DOHH2 (cell line): Measurements from ENCODE around the gene TMEM165.

Experiments
- H3F3A ChIP-seq: fragments of 200-600 bp; sonication (generic), shearing (Covaris generic); 2 replicates; pipeline ENCODE4 v1.6.0; 2016; ENCODE audit warnings: antibody characterized with exemption, mild to moderate bottlenecking; ENCODE audit not compliant: control insufficient read depth, insufficient read depth
- H3K27ac ChIP-seq: fragments of 200-600 bp; sonication (generic); 2 replicates; pipeline ENCODE4 v1.5.1; 2014; ENCODE audit warnings: low read depth, mild to moderate bottlenecking, low read length, moderate library complexity
- H3K27me3 ChIP-seq: fragments of 200-600 bp; sonication (generic); 2 replicates; pipeline ENCODE4 v1.6.1; 2014; ENCODE audit warnings: mild to moderate bottlenecking, low read length, mixed read lengths; ENCODE audit not compliant: control insufficient read depth
- H3K36me3 ChIP-seq: fragments of 200-600 bp; sonication (generic); 2 replicates; pipeline ENCODE4 v1.6.1; 2014; ENCODE audit warnings: mild to moderate bottlenecking, low read length, moderate library complexity, mixed read lengths; ENCODE audit not compliant: control insufficient read depth
- H3K4me1 ChIP-seq: fragments of 200-600 bp; sonication (generic); 2 replicates; pipeline ENCODE4 v1.6.1; 2014; ENCODE audit warnings: mild to moderate bottlenecking, low read length, mixed read lengths; ENCODE audit not compliant: control insufficient read depth
- H3K4me2 ChIP-seq: fragments of 200-600 bp; sonication (generic); 2 replicates; pipeline ENCODE4 v1.6.0; 2014; ENCODE audit warnings: mild to moderate bottlenecking, low read length, moderate library complexity
- H3K4me3 ChIP-seq: fragments of 200-600 bp; sonication (generic); 2 replicates; pipeline ENCODE4 v1.5.1; 2014; ENCODE audit warnings: mild to moderate bottlenecking, low read length, mixed read lengths
- H3K79me2 ChIP-seq: fragments of 200-600 bp; sonication (generic); 2 replicates; pipeline ENCODE4 v1.6.1; 2014; ENCODE audit warnings: mild to moderate bottlenecking, low read length, mixed read lengths; ENCODE audit not compliant: control insufficient read depth
- H3K9me2 ChIP-seq: fragments of 200-600 bp; sonication (generic); replicated peaks from 2 replicates; pipeline ENCODE4 v1.6.1; 2014; ENCODE audit warnings: mild to moderate bottlenecking, low read length, mixed read lengths; ENCODE audit not compliant: control insufficient read depth
- H3K9me3 ChIP-seq: fragments of 200-600 bp; sonication (generic); 2 replicates; pipeline ENCODE4 v1.6.1; 2014; ENCODE audit warnings: antibody characterized with exemption, low read length, mixed read lengths; ENCODE audit not compliant: control insufficient read depth, insufficient read depth
- H4K20me1 ChIP-seq: fragments of 200-600 bp; sonication (generic); 2 replicates; pipeline ENCODE4 v1.6.0; 2014; ENCODE audit warnings: low read depth, mild to moderate bottlenecking, antibody characterized with exemption, low read length, moderate library complexity; ENCODE audit not compliant: control insufficient read depth, insufficient read depth
- EZH2phosphoT487 ChIP-seq: fragments of 200-600 bp; sonication (generic); IDR thresholded peaks from 2 replicates; pipeline ENCODE4 v1.6.1; 2017; ENCODE audit warnings: borderline replicate concordance, mild to moderate bottlenecking, antibody characterized with exemption, low read length, moderate library complexity, mixed read lengths
- TF ChIP-seq, protein P1 (sequence below): fragments of 200-600 bp; sonication (generic); IDR thresholded peaks from one replicate; pipeline ENCODE4 v1.5.1; 2014; ENCODE audit warnings: antibody characterized with exemption, mild to moderate bottlenecking, low read depth, low read length; ENCODE audit not compliant: poor library complexity, severe bottlenecking

Gene TMEM165

DNA sequence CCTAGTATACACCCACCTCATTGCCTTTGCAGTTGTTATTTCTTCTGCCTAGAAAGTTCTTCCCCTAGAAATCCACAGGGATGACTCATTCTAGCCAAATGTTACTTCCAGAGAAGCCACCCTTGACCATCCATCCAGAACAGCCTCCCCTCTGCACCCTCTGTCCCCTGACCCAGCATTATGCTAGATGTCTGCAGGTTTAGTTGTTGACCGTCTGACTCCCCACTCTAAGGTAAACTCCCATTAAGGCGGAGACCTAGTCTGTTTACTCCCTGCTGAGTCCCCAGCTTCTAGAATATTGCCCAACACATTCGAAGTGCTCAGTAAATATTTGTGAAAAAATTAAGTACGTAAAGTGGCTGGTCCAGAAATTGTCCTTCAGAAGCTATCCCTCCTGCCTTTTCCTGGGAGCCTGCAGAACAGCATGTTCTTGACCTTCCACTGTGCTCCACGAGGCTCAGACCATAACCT is 38.7 kb upstream of the TMEM165 start:
- Histone ChIP-seq H3K79me2 (no peaks in the 10 kb centered on the region), H3K36me3 (no peaks in the 10 kb centered on the region), H3K4me2 (no peak overlapping the region), H4K20me1 (no peaks in the 10 kb centered on the region), H3K9me2 (no peaks in the 10 kb centered on the region), H3K4me1 (peaks cover 14% of the 10 kb centered on the region), H3K27me3 (no peaks in the 10 kb centered on the region), H3K4me3 (no peak overlapping the region), H3K9me3 (no peaks in the 10 kb centered on the region), H3K27ac (no peak overlapping the region), H3F3A (no peaks in the 10 kb centered on the region)
- no peak for TF ChIP-seq EZH2phosphoT487
- TF ChIP-seq, protein P1, sequence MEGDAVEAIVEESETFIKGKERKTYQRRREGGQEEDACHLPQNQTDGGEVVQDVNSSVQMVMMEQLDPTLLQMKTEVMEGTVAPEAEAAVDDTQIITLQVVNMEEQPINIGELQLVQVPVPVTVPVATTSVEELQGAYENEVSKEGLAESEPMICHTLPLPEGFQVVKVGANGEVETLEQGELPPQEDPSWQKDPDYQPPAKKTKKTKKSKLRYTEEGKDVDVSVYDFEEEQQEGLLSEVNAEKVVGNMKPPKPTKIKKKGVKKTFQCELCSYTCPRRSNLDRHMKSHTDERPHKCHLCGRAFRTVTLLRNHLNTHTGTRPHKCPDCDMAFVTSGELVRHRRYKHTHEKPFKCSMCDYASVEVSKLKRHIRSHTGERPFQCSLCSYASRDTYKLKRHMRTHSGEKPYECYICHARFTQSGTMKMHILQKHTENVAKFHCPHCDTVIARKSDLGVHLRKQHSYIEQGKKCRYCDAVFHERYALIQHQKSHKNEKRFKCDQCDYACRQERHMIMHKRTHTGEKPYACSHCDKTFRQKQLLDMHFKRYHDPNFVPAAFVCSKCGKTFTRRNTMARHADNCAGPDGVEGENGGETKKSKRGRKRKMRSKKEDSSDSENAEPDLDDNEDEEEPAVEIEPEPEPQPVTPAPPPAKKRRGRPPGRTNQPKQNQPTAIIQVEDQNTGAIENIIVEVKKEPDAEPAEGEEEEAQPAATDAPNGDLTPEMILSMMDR, result no peak

DNA sequence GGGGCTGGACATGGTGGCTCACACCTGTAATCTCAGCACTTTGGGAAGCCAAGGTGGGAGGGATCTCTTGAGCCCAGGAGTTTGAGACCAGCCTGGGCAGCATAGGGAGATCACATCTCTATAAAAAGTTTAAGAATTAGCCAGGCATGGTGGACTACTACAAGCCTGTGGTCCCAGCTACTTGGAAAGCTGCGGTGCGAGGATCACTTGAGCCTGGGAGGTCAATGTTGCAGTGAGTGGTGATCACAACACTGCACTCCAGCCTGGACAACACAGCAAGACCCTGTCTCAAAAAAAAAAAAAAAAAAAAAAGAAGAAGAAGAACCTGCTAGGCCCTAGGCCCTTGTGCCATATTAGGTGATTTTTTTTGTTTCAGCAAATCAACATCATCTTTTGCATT is 37.5 kb upstream of the TMEM165 start:
- H3K27me3 ChIP-seq, result no peaks in the 10 kb centered on the region

DNA sequence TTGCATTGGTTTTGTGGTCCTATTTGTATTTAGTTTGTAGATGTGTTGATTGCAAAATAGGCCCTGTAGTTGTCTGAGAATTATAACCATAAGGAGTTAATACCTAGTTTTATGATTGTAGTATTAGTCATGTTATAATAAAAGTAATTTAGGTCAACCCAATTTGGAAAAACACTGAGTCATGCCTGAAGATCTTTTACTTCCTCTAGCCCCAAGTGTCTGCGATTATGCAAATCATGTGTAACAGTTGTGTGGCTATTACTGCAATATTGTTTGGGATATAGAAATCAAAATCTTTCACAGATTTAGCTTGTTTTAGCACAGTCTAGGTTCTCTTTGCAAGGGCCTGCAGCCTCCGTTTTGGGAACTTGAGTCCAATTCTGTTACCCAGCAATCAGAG is 37.1 kb upstream of the TMEM165 start:
- Histone ChIP-seq H3K4me3 (peak overlapping the region; percentile 25; the same call in 1 of the 2 replicates), H3K9me2 (no peaks in the 10 kb centered on the region), H3K27ac (no peak overlapping the region), H3K9me3 (no peaks in the 10 kb centered on the region), H4K20me1 (no peaks in the 10 kb centered on the region), H3K4me1 (peaks cover 14% of the 10 kb centered on the region), H3F3A (no peaks in the 10 kb centered on the region), H3K4me2 (peak overlapping the region; percentile 63), H3K79me2 (no peaks in the 10 kb centered on the region), H3K27me3 (no peaks in the 10 kb centered on the region), H3K36me3 (no peaks in the 10 kb centered on the region)
- no peak for TF ChIP-seq EZH2phosphoT487
- TF ChIP-seq, protein P1, result no peak

More for the DNA sequence above, 37.5 kb upstream of the TMEM165 start:
- H3K79me2 ChIP-seq, result no peaks in the 10 kb centered on the region
- peak overlapping the region; percentile 63 for H3K4me2 ChIP-seq
- no peaks in the 10 kb centered on the region for H3F3A ChIP-seq
- no peak overlapping the region for H3K27ac ChIP-seq
- TF ChIP-seq EZH2phosphoT487, result no peak
- TF ChIP-seq, protein P1, result no peak
- 0 out of 2 replicates have a peak overlapping the region, but pooled peaks have one; percentile 25 for H3K4me3 ChIP-seq
- peaks cover 14% of the 10 kb centered on the region for H3K4me1 ChIP-seq
- H4K20me1 ChIP-seq, result no peaks in the 10 kb centered on the region
- no peaks in the 10 kb centered on the region for H3K36me3 ChIP-seq
- H3K9me2 ChIP-seq, result no peaks in the 10 kb centered on the region
- no peaks in the 10 kb centered on the region for H3K9me3 ChIP-seq
